Stimulated activated CD8-positive, alpha-beta memory T cell treated with anti-CD3 and anti-CD28 coated beads, Interleukin-12 subunit alpha, Interleukin-12 subunit beta, amount 100 ng/mL, for 4 hours (primary cell): ENCODE data around the gene CDH4.

Source experiments
- DNase-seq: peaks from one replicate; pipeline ENCODE4 v3.0.0-alpha.2; 2020; ENCODE audit warnings: low read depth

The CDH4 gene

GRCh38 chr20:61301711-61302525, 49.9 kb downstream of the CDH4 start:
- DNase-seq, result no peak

DNA sequence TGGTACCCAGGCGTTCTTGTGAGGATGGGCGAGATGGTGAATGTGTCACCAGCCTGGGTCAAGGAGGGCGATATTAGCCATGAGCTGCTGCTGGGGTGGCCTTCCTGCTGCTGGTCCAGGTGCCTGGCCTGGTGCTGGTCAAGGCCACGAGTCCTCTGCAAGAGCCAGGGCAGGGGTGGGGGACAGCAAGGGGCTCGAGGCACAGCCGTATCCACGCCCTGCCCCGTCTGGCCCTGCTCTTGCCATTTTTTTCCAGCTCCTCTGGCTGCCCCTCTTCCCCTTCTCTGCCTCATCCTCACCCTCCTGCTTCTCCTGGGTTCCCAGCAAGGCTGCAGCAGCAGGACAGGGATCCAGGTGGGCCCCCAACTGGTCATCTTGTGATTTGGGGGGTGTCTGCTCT, 51.2 kb downstream of the CDH4 start:
- no peak for DNase-seq

GRCh38 chr20:61303675-61304074, 51.6 kb downstream of the CDH4 start:
- no peak for DNase-seq

DNA sequence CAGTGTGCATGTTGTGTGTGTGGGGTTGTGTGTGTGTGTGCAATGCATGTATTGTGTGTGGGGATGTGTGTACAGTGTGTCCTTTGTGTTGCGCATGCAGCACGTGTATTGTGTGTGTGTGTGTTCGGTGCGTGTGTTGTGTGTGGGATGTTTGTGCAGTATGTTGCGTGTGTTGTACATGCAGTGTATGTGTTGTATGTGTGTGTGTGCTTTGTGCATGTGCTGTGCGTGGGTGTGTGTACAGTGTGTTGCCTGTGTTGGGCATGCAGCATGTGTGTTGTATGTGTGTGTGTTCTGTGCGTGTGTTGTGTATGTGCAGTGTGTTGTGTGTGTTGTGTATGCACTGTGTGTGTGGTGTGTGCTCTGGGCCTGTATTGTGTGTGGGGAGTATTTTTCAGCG, 52.7 kb downstream of the CDH4 start:
- no peak for DNase-seq

DNA sequence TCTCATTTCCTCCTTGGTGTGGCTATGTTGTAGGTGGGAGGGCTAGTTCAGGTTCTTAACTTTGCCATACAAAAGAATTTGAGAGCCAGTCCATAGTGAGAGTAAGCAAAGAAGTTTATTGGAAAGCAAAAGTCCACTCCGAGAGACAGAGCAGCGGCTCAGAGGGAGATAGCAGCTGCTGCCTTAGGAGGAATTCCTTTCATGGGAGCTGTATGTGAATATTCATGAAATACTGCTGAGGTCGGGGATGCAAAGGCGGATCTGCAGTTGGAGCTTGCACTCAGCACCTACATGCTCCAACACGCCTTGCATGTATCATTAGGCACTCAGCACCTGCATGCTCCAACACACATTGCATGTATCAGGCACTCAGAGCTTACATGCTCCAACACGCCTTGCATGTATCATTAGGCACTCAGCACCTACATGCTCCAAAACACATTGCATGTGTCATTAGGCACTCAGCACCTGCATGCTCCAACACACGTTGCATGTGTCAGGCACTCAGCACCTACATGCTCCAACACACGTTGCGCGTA, 54.9 kb downstream of the CDH4 start:
- DNase-seq, result no peak

DNA sequence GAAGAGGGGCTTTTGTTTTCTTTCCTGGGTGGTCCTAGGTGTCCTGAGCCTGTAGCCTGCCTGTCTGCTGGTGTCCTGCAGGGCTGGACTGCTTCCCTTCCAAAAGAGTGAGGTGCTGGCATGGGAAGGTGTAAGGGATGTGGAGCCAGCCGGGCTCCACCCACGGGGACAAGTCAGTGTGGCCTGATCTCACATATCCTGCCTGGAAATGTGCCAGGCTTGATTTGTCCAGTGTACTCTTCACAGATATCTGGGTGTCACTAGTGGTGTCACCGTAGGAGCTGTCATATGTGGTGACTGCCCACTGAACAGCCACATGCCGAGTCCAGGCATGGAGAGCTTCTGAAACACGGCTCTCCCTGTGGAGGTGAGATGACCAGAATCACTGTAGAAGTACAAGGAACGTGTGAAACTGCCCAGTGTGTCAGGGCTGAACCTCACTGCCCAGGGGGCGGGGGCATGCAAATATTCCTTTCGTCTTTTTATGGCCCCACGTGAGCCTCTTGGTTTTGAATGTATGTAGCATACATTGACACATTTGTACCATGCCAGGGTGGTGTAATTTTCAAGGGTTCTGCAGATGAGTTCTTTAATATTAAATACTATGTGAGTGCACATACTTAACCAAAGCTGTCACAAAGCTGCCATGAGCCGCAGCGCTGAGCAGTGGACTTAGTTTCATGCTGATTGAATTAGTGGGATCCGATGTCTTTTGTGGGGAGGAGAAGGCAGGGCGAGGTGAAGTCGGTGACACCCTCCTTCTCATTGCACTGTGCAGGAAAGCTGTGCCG, 55.8 kb downstream of the CDH4 start:
- no peak for DNase-seq

DNA sequence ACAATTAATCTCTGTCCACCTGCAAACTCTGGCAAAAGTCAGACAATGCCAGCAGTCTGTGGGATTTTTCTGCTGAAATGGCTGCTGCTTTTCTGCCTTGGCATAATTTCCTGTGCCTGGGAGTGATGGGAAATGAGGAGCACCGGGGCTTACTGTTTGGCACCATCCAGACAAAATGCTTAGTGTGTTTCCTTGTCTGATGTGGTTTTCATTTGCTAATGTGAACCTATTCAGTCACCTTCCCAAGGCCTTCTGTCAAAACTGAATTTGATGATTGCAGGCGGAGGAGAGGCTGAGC, 56.4 kb downstream of the CDH4 start:
- DNase-seq, result no peak

- no peak for DNase-seq
Measured at GRCh38 chr20:61310954-61311353, 58.9 kb downstream of the CDH4 start.

DNA sequence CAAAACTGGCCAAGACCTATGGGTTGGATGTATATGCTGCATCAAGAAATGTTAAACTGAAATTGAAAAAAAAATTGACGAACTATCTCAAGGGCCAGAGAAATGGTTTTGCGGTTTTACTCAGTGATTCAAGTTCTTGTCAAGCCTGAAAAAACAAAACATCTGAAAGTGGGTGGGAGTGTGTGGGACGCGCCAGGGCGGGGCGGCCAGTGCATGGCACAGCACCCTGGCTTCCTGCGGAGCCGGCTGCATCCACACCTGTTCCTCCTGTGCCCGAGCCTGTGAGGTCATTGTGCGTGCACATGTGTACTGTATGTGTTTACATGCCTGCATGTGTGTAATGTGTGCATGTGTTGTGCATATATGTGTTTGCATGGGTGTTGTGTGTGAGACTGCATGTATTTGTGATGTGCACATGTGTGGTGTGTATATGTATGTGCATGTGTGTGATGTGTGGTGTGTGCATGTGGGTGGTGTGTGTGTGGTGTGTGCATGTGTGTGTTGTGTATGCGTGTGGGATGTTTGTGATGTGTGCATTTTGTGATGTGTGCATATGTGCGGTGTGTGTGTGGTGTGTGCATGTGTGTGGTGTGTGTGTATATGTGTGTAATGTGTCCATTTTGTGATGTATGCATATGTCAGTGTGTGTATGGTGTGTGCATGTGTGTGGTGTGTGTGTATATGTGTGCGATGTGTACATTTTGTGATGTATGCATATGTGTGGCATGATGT, 59.8 kb downstream of the CDH4 start:
- DNase-seq, result no peak

- no peak for DNase-seq
Measured at GRCh38 chr20:61312925-61313324, 60.9 kb downstream of the CDH4 start.

DNA sequence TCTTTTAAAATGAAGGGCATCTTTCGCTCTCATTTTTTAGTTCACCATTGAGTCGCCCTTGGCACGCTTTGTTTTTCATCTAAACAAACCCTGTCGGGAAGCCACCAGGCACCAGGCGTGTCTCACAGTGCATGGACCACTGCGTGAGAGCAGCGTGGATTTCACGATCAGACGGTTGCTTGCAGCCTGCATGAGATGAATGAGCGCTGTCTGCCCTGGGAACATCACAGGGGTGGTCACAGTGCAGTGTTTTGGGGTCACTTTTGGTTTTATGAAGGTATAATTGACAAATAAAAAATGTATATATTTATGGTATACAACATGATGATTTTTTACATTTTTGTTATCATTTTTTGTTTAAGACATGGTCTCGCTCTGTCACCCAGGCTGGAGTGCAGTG, 61.3 kb downstream of the CDH4 start:
- no peak for DNase-seq

- no peak for DNase-seq
Measured at GRCh38 chr20:61314326-61315010, 62.4 kb downstream of the CDH4 start.

DNA sequence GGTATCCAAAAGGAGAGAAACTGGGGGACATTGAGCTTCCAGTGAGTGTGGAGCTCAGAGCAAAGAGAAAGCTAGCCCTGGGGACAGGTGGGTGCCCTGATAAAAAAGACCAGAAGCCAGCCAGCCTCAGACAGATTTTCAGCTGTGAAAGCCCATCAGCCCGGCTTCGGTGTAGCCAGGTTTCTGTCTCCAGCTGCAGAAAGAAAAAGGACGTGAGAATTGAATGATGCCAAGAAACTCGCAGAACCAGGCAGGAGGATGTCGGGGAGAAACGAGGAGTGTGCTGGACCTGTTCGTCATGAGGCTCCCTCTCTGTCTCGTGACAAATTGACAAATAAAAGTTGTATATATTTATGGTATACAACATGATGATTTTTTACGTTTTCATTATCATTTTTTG, 63.3 kb downstream of the CDH4 start:
- DNase-seq, result no peak

GRCh38 chr20:61316346-61316745, 64.3 kb downstream of the CDH4 start:
- no peak for DNase-seq

- no peak for DNase-seq
Measured at GRCh38 chr20:61317966-61318530, 66.0 kb downstream of the CDH4 start.

DNA sequence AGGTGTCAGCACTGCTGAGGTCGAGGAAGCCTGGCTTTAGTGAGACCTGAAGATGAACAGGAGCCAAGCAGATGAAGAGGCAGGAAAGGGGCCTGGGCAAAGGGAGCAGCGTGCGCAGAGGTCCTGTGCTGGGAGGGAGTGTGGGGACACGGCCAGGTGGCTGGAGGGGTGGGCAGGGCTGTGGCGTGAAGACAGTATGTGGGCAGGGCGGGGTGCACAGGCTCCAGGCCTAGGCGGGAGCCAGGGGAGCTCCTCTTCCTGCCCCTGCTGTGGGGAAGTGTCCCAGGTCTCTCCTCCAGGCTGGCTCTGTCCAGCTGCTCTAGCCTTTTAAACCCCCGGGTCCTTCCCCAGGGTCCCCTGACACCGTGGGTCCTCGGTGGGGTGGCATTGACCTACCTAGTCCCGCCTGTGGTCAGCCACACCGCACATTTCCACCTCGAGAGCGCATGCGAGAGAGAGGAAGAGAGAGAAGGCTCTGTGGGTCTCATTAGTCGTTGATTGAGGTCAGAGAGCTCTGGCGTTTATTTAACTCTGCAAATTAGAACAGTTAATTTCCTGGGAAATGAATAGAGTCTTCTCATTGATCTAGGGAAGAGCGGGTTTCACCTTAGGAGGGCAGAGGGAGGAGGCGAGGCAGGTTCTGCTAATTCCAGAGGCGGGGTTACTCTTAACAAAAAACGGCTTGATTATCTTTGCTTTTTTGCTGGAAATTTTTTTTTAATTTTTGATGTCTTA, 68.8 kb downstream of the CDH4 start:
- DNase-seq, result no peak

GRCh38 chr20:61321481-61321880, 69.4 kb downstream of the CDH4 start:
- no peak for DNase-seq

GRCh38 chr20:61322151-61322865, 70.2 kb downstream of the CDH4 start:
- DNase-seq, result no peak

DNA sequence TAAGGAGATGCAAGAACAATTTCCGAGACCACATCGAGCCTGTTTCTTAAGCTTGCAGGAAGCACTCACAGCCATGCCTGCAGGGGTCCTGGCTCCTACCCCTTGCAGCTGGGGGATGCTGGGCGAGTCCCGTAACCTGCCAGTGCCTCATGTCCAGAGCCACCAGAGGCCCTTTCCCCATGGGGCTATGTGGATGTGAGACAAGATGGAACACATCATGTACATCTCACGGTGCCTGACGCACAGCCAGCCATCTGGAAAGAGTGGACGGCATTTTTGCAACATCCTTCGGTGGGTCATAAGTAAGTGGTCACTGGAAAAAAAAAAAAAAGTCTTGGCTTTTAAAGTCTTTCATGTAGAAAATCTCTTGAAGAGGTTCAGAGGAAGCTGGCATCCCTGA, 72.8 kb downstream of the CDH4 start:
- DNase-seq, result no peak

DNA sequence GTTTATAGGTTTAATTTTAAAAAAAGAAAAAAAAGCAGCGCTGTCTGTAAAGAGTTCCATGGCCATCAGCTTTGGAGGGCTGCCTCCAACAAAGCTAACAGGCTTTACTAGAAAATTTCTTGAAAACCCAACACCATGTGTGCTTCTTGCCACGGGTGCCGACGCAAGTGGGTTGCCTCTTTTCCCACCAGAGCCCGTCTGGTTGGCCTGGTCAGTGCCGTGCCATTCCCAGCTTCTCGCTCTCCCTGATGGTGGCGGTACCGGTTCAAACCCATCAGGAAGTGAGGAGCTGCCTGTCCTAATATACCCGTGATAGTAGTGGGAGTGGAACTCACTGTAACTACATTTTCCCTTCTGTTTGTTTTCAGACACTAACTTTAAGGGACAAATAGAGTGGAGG, 73.7 kb downstream of the CDH4 start:
- DNase-seq, result no peak
